GM19239 (cell line): Measurements from ENCODE around the gene NDUFAF5.
A peak's percentile ranks its signal among the peaks of the same experiment; 100 is the strongest.
"Not testable (repeated sequence)": the region's sequence is repeated elsewhere in the genome, so short reads cannot be mapped to it uniquely, and the experiment has no call there.

Experiments
- DNase-seq: peaks from one replicate; pipeline ENCODE4 v3.0.0; 2011; ENCODE audit warnings: low spot score; ENCODE audit not compliant: insufficient read length
- FAIRE-seq: peaks from 2 replicates; lab custom pipeline; 2011; peaks lifted over from hg19 to GRCh38; lab: Jason Lieb, UNC

Gene NDUFAF5

GRCh38 chr20:13784893-13785715, at the start of gene NDUFAF5, which contains the start of gene ESF1:
Gene NDUFAF5 (plus strand): TSS chr20:13785028. CDS start chr20:13785069, 41 bp downstream.
Gene ESF1 (minus strand): TSS chr20:13784919. CDS start chr20:13783140, 1,779 bp downstream.
- FAIRE-seq, result peak; percentile 99
- peak; percentile 73 for DNase-seq

- FAIRE-seq (no peak), DNase-seq (no peak)
Observed at GRCh38 chr20:13735826-13736225, 49.0 kb upstream of the NDUFAF5 start.

- no peak for FAIRE-seq
Observed at GRCh38 chr20:13736436-13737191, 48.2 kb upstream of the NDUFAF5 start.

GRCh38 chr20:13738187-13738586, 46.6 kb upstream of the NDUFAF5 start:
- not testable (repeated sequence) for FAIRE-seq, DNase-seq

More at GRCh38 chr20:13736436-13737191, 48.2 kb upstream of the NDUFAF5 start:
- DNase-seq, result no peak

- FAIRE-seq, result no peak
Observed at GRCh38 chr20:13739731-13740649, 44.8 kb upstream of the NDUFAF5 start.

GRCh38 chr20:13741879-13742278, 42.9 kb upstream of the NDUFAF5 start:
- DNase-seq (no peak), FAIRE-seq (no peak)

More at GRCh38 chr20:13739731-13740649, 44.8 kb upstream of the NDUFAF5 start:
- DNase-seq, result no peak

- no peak for FAIRE-seq
Observed at GRCh38 chr20:13744352-13744751, 40.5 kb upstream of the NDUFAF5 start.

GRCh38 chr20:13745784-13746183, 39.0 kb upstream of the NDUFAF5 start:
- DNase-seq, result no peak
- FAIRE-seq, result no peak

More at GRCh38 chr20:13744352-13744751, 40.5 kb upstream of the NDUFAF5 start:
- DNase-seq, result no peak

GRCh38 chr20:13749811-13750210, 35.0 kb upstream of the NDUFAF5 start:
- no peak for FAIRE-seq
- no peak for DNase-seq

GRCh38 chr20:13753436-13754036, 31.3 kb upstream of the NDUFAF5 start:
- no peak for DNase-seq
- no peak for FAIRE-seq

GRCh38 chr20:13755809-13756208, 29.0 kb upstream of the NDUFAF5 start:
- DNase-seq (no peak), FAIRE-seq (peak; percentile 26)

GRCh38 chr20:13756551-13756950, 28.3 kb upstream of the NDUFAF5 start:
- FAIRE-seq, result no peak
- no peak for DNase-seq

- no peak for DNase-seq
- FAIRE-seq, result no peak
Observed at GRCh38 chr20:13758884-13759283, 25.9 kb upstream of the NDUFAF5 start.

- not testable (repeated sequence) for DNase-seq, FAIRE-seq
Observed at GRCh38 chr20:13760451-13760946, 24.3 kb upstream of the NDUFAF5 start.

- DNase-seq (no peak), FAIRE-seq (no peak)
Observed at GRCh38 chr20:13765299-13765698, 19.5 kb upstream of the NDUFAF5 start.

- no peak for FAIRE-seq
- no peak for DNase-seq
Observed at GRCh38 chr20:13765868-13766416, 18.9 kb upstream of the NDUFAF5 start.

GRCh38 chr20:13770141-13770540, 14.7 kb upstream of the NDUFAF5 start:
- FAIRE-seq (no peak), DNase-seq (no peak)

GRCh38 chr20:13771853-13772453, 12.9 kb upstream of the NDUFAF5 start:
- no peak for DNase-seq
- FAIRE-seq, result peak; percentile 66

GRCh38 chr20:13772529-13772928, 12.3 kb upstream of the NDUFAF5 start:
- no peak for DNase-seq
- no peak for FAIRE-seq
